GM21528 (cell line): ENCODE measurements around the gene MCMBP.
"Not testable (repeated sequence)": the region's sequence is repeated elsewhere in the genome, so short reads cannot be mapped to it uniquely, and the experiment has no call there.

ENCODE experiments used
- ATAC-seq: cut with Tn5 transposase; IDR thresholded peaks from one replicate; pipeline ENCODE4 v1.9.1; 2021; ENCODE audit warnings: mild to moderate bottlenecking, moderate library complexity; ENCODE audit not compliant: unreplicated experiment, low FRiP score

MCMBP gene

GRCh38 chr10:119872610-119872859 is at the start of gene MCMBP:
TSS of gene MCMBP (minus strand) at chr10:119872843. CDS start at chr10:119872584, 259 bp downstream.
- ATAC-seq = no peak

GRCh38 chr10:119919826-119920225 is 47.2 kb upstream of the MCMBP start:
- ATAC-seq = no peak

- no peak for ATAC-seq
Observed at GRCh38 chr10:119919271-119919670, 46.6 kb upstream of the MCMBP start.

GRCh38 chr10:119917777-119918176 is 45.1 kb upstream of the MCMBP start:
- no peak for ATAC-seq

- ATAC-seq = no peak
Observed at GRCh38 chr10:119910689-119911088, 38.0 kb upstream of the MCMBP start.

- ATAC-seq = no peak
Observed at GRCh38 chr10:119908166-119908565, 35.5 kb upstream of the MCMBP start.

- ATAC-seq = not testable (repeated sequence)
Observed at GRCh38 chr10:119907695-119908094, 35.1 kb upstream of the MCMBP start.

GRCh38 chr10:119903946-119904666 is 31.5 kb upstream of the MCMBP start:
- no peak for ATAC-seq

- ATAC-seq = no peak
Observed at GRCh38 chr10:119898577-119898976, 25.9 kb upstream of the MCMBP start.

GRCh38 chr10:119896937-119897770 is 24.5 kb upstream of the MCMBP start:
- ATAC-seq = no peak

- ATAC-seq = no peak
Observed at GRCh38 chr10:119896061-119896655, 23.5 kb upstream of the MCMBP start.

- ATAC-seq = no peak
Observed at GRCh38 chr10:119893845-119894427, 21.3 kb upstream of the MCMBP start.

- no peak for ATAC-seq
Observed at GRCh38 chr10:119893074-119893473, 20.4 kb upstream of the MCMBP start.

- ATAC-seq = peak; percentile 99
Observed at GRCh38 chr10:119892188-119893065, 19.8 kb upstream of the MCMBP start, which contains the start of gene SEC23IP. TSS of gene SEC23IP (plus strand) at chr10:119892730. CDS start at chr10:119892783, 53 bp downstream.

GRCh38 chr10:119891849-119892187 is 19.2 kb upstream of the MCMBP start:
- ATAC-seq = not testable (repeated sequence)

- not testable (repeated sequence) for ATAC-seq
Observed at GRCh38 chr10:119890307-119890706, 17.7 kb upstream of the MCMBP start.

- ATAC-seq = not testable (repeated sequence)
Observed at GRCh38 chr10:119889201-119889600, 16.6 kb upstream of the MCMBP start.

- not testable (repeated sequence) for ATAC-seq
Observed at GRCh38 chr10:119888715-119889114, 16.1 kb upstream of the MCMBP start.

- not testable (repeated sequence) for ATAC-seq
Observed at GRCh38 chr10:119886070-119886469, 13.4 kb upstream of the MCMBP start.
